ENCODE data around the gene PCDH1. TPM values are rescaled to one million over a fixed set of nuclear protein-coding genes. Genes with fewer than 3 reads are reported as not detected.

The PCDH1 gene
- total RNA-seq, 2 donors from 2014 or later: 24.9 to 31.3 TPM

GRCh38 chr5:141919218-141920119 lies 41.3 kb upstream of the PCDH1 start:
- Histone ChIP-seq H3K27me3 (no peaks in the 10 kb centered on the region), H3K4me3 (no peak overlapping the region), H3K36me3 (replicated peaks in 1 of 2; ENCODE audit: insufficient read depth in 1 of 2, low read depth in 2 of 2) (no peaks in the 10 kb centered on the region), H3K4me1 (peaks cover 14% of the 10 kb centered on the region), H3K9me3 (no peaks in the 10 kb centered on the region), H3K27ac (no peak overlapping the region)
- ATAC-seq (no peak), DNase-seq (no peak)
- TF ChIP-seq CTCF (IDR thresholded peaks at IDR 0.05) (no peak), POLR2A (IDR thresholded peaks at IDR 0.05) (no peak)
- intact Hi-C loops (cut with DNase I): no loop called here
- WGBS, 2 donors: 80 to 82% methylated on average over 8 of the region's 8 CpGs

- no peaks in the 10 kb centered on the region for H3K36me3 ChIP-seq (replicated peaks in 1 of 2; ENCODE audit: insufficient read depth in 1 of 2, low read depth in 2 of 2)
- H3K4me3 ChIP-seq: no peak overlapping the region
- H3K27ac ChIP-seq: no peak overlapping the region
- H3K27me3 ChIP-seq: no peaks in the 10 kb centered on the region
- no peaks in the 10 kb centered on the region for H3K9me3 ChIP-seq
- intact Hi-C loops (cut with DNase I): no loop called here
- H3K4me1 ChIP-seq: peaks cover 10% of the 10 kb centered on the region
- WGBS, 2 donors: 65 to 70% methylated on average over 5 of the region's 5 CpGs
- no peak for ATAC-seq
- TF ChIP-seq POLR2A (IDR thresholded peaks at IDR 0.05): no peak
- no peak for TF ChIP-seq CTCF (IDR thresholded peaks at IDR 0.05)
- no peak for DNase-seq
Observed at GRCh38 chr5:141917760-141918159, 39.5 kb upstream of the PCDH1 start.

- Histone ChIP-seq H3K27ac (no peak overlapping the region), H3K4me3 (no peak overlapping the region), H3K4me1 (peaks cover 9% of the 10 kb centered on the region), H3K9me3 (no peaks in the 10 kb centered on the region), H3K36me3 (replicated peaks in 1 of 2; ENCODE audit: insufficient read depth in 1 of 2, low read depth in 2 of 2) (no peaks in the 10 kb centered on the region), H3K27me3 (no peaks in the 10 kb centered on the region)
- ATAC-seq (no peak), DNase-seq (no peak)
- 46 to 54% methylated on average over 2 of the region's 2 CpGs for WGBS, 2 donors
- TF ChIP-seq CTCF (IDR thresholded peaks at IDR 0.05) (no peak), POLR2A (IDR thresholded peaks at IDR 0.05) (no peak)
- intact Hi-C loops (cut with DNase I): no loop called here
Observed at GRCh38 chr5:141916522-141916921, 38.3 kb upstream of the PCDH1 start.

- H3K4me1 ChIP-seq: peaks cover 9% of the 10 kb centered on the region
- intact Hi-C loops (cut with DNase I): no loop called here
- H3K27ac ChIP-seq: no peak overlapping the region
- ATAC-seq (no peak), DNase-seq (no peak)
- TF ChIP-seq POLR2A (IDR thresholded peaks at IDR 0.05) (no peak), CTCF (IDR thresholded peaks at IDR 0.05) (no peak)
- H3K36me3 ChIP-seq (replicated peaks in 1 of 2; ENCODE audit: insufficient read depth in 1 of 2, low read depth in 2 of 2): no peaks in the 10 kb centered on the region
- no peak overlapping the region for H3K4me3 ChIP-seq
- 72 to 78% methylated on average over 6 of the region's 6 CpGs for WGBS, 2 donors
- no peaks in the 10 kb centered on the region for H3K9me3 ChIP-seq
- H3K27me3 ChIP-seq: no peaks in the 10 kb centered on the region
Observed at GRCh38 chr5:141915881-141916336, 37.7 kb upstream of the PCDH1 start.

GRCh38 chr5:141914797-141915196 lies 36.6 kb upstream of the PCDH1 start:
- no peak overlapping the region for H3K27ac ChIP-seq
- intact Hi-C loops (cut with DNase I): no loop called here
- peaks cover 9% of the 10 kb centered on the region for H3K4me1 ChIP-seq
- no peaks in the 10 kb centered on the region for H3K36me3 ChIP-seq (replicated peaks in 1 of 2; ENCODE audit: insufficient read depth in 1 of 2, low read depth in 2 of 2)
- TF ChIP-seq CTCF (IDR thresholded peaks at IDR 0.05) (no peak), POLR2A (IDR thresholded peaks at IDR 0.05) (no peak)
- no peaks in the 10 kb centered on the region for H3K9me3 ChIP-seq
- H3K4me3 ChIP-seq: no peak overlapping the region
- ATAC-seq (no peak), DNase-seq (no peak)
- 88 to 96% methylated on average over 3 of the region's 3 CpGs for WGBS, 2 donors
- H3K27me3 ChIP-seq: no peaks in the 10 kb centered on the region

Measured in body of pancreas (tissue), 4 donors.